OCI-LY3 (cell line): ENCODE measurements around the gene EPHA2.

Experiments
- CTCF ChIP-seq: fragments of 200-600, 300-600 bp; sonication (generic); IDR thresholded peaks from 2 replicates; pipeline ENCODE4 v1.5.1; 2014; ENCODE audit warnings: antibody characterized with exemption, low read length, low read depth
- EZH2phosphoT487 ChIP-seq: fragments of 200-600 bp; shearing (Covaris generic); IDR thresholded peaks from 2 replicates; pipeline ENCODE4 v1.6.1; 2018; ENCODE audit warnings: antibody characterized with exemption, mixed run types, low read depth

- TF ChIP-seq CTCF (no peak), EZH2phosphoT487 (no peak)
Measured at GRCh38 chr1:16094453-16095158, 61.3 kb downstream of the EPHA2 start.
